Measurements from ENCODE around the gene R3HCC1L. TPM values are rescaled to one million over a fixed set of nuclear protein-coding genes. Genes with fewer than 3 reads are reported as not detected.
"Not testable (repeated sequence)": the region's sequence is repeated elsewhere in the genome, so short reads cannot be mapped to it uniquely, and the experiment has no call there.

R3HCC1L gene
- total RNA-seq, 2 experiments from 2014 or later = 19.6 to 21.8 TPM

DNA sequence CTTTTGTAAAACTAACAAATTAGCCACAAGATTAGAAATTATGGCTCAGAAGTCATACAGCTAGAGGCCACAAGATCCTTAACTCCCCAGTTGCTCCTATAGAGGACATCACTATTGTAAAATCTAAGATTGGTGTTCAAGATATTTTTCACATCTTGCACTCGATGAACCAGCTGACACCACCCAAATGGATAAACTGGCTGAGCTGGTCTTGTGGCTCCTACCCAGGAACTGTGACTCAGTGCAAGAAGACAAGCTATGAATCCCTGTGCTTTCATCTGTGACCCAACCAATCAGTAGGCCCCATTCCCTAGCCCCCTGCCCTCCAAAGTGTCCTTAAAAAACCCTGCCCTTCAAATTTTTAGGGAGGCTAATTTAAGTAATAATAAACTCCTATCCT, 27.9 kb upstream of the R3HCC1L start:
- H3K4me3 Mint-ChIP-seq = no peak overlapping the region
- H3K27ac Mint-ChIP-seq = no peak overlapping the region
- POLR2A ChIA-PET = no interaction called here
- DNase-seq (no peak), ATAC-seq (ENCODE audit: low read depth) (no peak)
- H3K4me1 Mint-ChIP-seq = no peaks in the 10 kb centered on the region
- peaks cover 5% of the 10 kb centered on the region for H3K27me3 Mint-ChIP-seq
- no peaks in the 10 kb centered on the region for H3K9me3 Mint-ChIP-seq
- H3K36me3 Mint-ChIP-seq = no peaks in the 10 kb centered on the region

DNA sequence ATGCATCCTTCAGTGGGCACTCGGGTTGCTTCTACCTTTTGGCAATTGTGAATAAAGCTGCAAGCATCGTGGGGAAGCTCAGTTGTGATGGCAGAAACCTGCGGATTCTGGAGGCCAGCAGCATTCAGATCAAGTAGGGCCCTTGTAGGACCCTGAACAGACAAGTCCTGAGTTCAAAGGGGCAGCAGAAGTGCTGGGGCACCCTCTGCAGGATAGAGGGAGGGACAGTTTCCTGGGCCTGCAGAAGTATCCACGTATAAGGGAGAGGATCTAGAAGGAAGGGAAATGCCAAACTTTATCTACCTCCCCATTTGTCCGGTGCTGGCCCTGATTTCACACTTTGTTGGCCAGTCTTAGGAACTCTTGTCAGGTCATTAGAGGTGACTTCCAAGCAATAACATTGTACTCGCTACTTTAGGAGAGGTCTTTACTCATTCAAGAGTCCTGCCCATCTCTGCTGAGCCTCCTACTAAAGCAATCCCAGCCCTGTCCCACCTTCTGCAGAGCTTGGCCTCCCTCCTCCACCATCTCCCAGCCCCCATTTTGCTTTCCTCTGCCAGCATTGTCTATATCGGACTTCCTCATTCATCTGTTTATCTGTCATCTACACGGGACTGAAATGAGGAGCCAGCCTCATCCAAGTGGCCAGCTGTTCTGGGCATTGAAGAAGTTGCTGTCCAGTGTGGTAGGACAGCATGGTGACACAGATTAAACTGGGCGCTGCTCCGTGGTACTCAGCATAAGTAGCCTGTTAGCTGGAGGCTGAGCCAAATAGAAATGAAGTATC, 26.6 kb upstream of the R3HCC1L start:
- Mint-ChIP-seq H3K27me3 (peaks cover 12% of the 10 kb centered on the region), H3K36me3 (no peaks in the 10 kb centered on the region), H3K27ac (no peak overlapping the region), H3K4me3 (no peak overlapping the region), H3K9me3 (no peaks in the 10 kb centered on the region), H3K4me1 (no peaks in the 10 kb centered on the region)
- DNase-seq (no peak), ATAC-seq (ENCODE audit: low read depth) (no peak)
- POLR2A ChIA-PET = no interaction called here

DNA sequence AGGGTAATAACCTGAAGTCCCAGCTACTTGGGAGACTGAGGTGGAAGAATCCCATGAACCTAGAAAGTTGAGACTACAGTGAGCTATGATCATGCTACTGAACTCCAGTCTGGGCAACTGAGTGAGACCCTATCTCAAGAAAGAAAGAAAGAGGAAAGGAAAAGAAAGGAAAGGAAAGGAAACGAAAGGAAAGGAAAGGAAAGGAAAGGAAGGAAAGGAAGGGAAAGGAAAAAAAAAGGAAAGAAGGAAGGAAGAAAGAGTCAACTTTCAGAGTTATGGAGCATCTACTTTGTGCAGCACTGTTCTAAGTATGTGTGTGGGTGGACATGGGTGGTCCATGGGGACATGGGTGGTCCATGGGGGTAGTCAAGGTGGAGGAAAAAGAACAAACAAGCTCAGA, 24.1 kb upstream of the R3HCC1L start:
- Mint-ChIP-seq H3K36me3 (no peaks in the 10 kb centered on the region), H3K27me3 (peaks cover 33% of the 10 kb centered on the region), H3K4me1 (no peaks in the 10 kb centered on the region), H3K9me3 (no peaks in the 10 kb centered on the region), H3K27ac (no peak overlapping the region), H3K4me3 (no peak overlapping the region)
- DNase-seq = no peak
- POLR2A ChIA-PET = no interaction called here
- no peak for ATAC-seq (ENCODE audit: low read depth)

DNA sequence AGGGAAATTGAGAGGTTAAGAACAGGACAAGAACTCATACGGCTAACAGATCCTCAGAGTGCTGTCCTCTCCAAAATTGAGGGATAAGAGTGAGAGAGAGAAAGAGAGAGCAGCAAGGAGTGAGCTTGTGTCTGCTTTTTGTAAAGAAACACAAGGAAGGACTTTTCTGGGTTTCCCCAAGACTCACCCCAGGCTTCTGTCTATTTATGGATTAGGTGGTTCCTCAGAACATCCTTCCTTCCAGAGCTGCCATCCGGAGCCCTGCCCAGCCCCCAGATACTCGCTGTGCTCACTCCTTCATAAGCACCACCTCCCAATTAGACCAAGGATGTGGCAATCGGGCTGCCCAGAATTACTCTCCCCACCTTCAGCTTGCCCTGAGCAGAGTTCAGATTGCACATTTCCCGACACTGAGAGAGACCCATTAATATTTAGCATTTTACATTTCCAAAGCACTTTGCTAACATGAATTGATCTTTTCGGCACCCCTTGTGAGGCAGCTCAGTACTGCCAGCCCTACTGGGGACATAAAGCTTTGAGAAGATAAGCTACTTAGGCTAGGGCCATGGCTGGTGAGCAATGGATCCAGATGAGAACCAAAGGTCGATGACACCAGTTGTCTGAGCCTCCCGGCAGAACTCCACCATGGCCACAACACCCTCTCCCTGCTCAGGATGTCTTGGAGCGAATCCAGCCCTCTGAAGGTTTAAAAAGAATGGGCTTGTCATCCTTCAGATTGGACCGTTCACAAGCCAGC, 19.2 kb upstream of the R3HCC1L start:
- ATAC-seq (ENCODE audit: low read depth) (no peak), DNase-seq (no peak)
- Mint-ChIP-seq H3K27me3 (peaks cover 42% of the 10 kb centered on the region), H3K4me3 (no peak overlapping the region), H3K27ac (no peak overlapping the region), H3K36me3 (no peaks in the 10 kb centered on the region), H3K4me1 (no peaks in the 10 kb centered on the region), H3K9me3 (no peaks in the 10 kb centered on the region)
- POLR2A ChIA-PET = no interaction called here

DNA sequence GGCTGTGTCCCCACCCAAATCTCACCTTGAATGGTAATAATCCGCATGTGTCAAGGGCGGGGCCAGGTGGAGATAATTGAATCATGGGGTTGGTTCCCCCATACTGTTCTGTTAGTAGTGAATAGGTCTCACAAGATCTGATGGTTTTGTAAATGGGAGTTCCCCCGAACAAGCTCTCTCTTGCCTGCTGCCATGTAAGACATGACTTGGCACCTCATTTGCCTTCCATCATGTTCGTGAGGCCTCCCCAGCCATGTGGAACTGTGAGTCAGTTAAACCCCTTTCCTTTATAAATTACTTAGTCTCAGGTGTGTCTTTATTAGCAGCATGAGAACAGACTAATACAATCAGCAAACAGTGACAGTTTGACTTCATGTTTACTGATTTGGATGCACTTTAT, 14.6 kb upstream of the R3HCC1L start:
- peaks cover 34% of the 10 kb centered on the region for H3K27me3 Mint-ChIP-seq
- no peak overlapping the region for H3K27ac Mint-ChIP-seq
- DNase-seq (no peak), ATAC-seq (ENCODE audit: low read depth) (no peak)
- POLR2A ChIA-PET = no interaction called here
- H3K36me3 Mint-ChIP-seq = no peaks in the 10 kb centered on the region
- H3K4me1 Mint-ChIP-seq = no peaks in the 10 kb centered on the region
- peaks cover 11% of the 10 kb centered on the region for H3K9me3 Mint-ChIP-seq
- no peak overlapping the region for H3K4me3 Mint-ChIP-seq

DNA sequence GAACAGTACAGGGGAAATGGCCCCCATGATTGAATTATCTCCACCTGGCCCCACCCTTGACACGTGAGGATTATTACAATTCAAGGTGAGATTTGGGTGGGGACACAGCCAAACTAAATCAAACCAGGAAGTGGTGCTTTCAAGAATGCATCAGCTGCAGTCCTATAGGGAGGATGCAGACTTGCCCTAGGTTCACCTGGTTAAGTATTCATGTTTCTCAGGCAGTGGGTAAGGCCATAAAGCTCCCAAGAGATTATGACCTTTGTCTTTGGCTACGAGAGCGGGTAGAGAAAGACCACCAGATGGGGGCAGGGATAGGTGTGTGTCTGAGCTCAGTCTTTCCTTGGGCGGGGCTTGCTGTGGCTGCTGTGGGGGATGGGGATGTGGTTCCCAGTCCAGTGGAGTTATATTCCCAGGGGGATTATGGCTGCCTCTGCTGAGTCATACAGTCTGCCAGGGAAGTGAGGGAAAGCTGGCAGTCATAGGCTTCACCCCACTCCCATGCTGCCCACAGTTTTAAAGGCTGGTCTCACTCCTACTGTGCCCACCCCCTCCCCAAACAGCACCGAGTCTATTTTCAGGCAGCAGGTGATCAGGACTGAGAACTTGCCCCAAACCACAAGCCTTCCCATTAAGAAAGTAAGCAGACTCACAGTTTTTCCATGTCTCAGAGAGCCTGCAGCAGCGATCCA, 8.4 kb upstream of the R3HCC1L start:
- no peaks in the 10 kb centered on the region for H3K4me1 Mint-ChIP-seq
- no peaks in the 10 kb centered on the region for H3K36me3 Mint-ChIP-seq
- POLR2A ChIA-PET = interaction anchor here (0.7 kb wide), 1 partner anchor 8 kb away, joined by 3 read pairs; the partner anchor contains the start of gene R3HCC1L
- DNase-seq = no peak
- peaks cover 13% of the 10 kb centered on the region for H3K9me3 Mint-ChIP-seq
- peaks cover 16% of the 10 kb centered on the region for H3K27me3 Mint-ChIP-seq
- no peak overlapping the region for H3K27ac Mint-ChIP-seq
- no peak overlapping the region for H3K4me3 Mint-ChIP-seq
- no peak for ATAC-seq (ENCODE audit: low read depth)

DNA sequence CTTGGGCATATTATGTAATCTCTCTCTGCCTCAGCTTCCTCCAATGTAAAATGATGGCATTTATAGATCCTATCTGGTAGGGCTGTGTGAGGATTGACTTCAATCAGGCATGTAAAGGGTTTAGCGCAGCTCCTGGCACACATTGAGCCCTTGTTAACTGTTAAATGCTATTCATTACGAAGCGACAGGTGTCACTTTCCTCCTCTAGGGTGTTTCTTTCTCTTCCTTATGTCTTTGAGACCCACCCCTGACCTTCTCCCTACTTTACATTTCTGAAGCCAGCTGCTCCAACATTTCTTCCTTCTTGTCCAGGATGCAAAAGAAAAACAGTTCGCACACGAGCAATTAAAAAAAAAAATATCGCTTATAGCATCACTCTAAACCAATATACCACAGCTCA, 5.7 kb upstream of the R3HCC1L start:
- peaks cover 5% of the 10 kb centered on the region for H3K9me3 Mint-ChIP-seq
- no peak for DNase-seq
- H3K27ac Mint-ChIP-seq = no peak overlapping the region
- POLR2A ChIA-PET = no interaction called here
- ATAC-seq (ENCODE audit: low read depth) = no peak
- H3K4me1 Mint-ChIP-seq = peaks cover 7% of the 10 kb centered on the region
- no peak overlapping the region for H3K4me3 Mint-ChIP-seq
- peaks cover 6% of the 10 kb centered on the region for H3K36me3 Mint-ChIP-seq
- H3K27me3 Mint-ChIP-seq = peaks cover 4% of the 10 kb centered on the region

DNA sequence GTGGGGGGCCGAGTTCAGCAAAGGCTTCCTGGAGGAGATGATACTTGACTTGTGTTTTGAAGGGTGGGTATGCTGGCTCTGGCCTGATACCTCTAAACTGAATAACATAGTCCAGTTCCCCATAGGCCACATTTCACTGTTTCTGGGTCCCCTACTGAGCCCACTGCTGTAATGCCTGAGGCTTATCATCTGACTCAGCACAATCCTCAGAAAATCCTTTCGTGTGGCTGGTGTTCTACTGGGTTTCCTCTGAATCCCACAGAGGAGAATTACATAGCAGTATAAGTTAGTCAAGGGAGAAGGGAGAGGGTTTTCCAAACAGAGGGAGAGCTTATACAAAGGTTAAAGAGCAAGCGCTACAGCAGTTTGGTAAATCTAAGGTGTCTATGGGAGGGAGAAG, 2.8 kb upstream of the R3HCC1L start:
- H3K27me3 Mint-ChIP-seq = peaks cover 4% of the 10 kb centered on the region
- POLR2A ChIA-PET = no interaction called here
- no peak for ATAC-seq (ENCODE audit: low read depth)
- no peak for DNase-seq
- H3K4me3 Mint-ChIP-seq = no peak overlapping the region
- H3K9me3 Mint-ChIP-seq = peaks cover 5% of the 10 kb centered on the region
- peaks cover 23% of the 10 kb centered on the region for H3K4me1 Mint-ChIP-seq
- peaks cover 12% of the 10 kb centered on the region for H3K36me3 Mint-ChIP-seq
- no peak overlapping the region for H3K27ac Mint-ChIP-seq

DNA sequence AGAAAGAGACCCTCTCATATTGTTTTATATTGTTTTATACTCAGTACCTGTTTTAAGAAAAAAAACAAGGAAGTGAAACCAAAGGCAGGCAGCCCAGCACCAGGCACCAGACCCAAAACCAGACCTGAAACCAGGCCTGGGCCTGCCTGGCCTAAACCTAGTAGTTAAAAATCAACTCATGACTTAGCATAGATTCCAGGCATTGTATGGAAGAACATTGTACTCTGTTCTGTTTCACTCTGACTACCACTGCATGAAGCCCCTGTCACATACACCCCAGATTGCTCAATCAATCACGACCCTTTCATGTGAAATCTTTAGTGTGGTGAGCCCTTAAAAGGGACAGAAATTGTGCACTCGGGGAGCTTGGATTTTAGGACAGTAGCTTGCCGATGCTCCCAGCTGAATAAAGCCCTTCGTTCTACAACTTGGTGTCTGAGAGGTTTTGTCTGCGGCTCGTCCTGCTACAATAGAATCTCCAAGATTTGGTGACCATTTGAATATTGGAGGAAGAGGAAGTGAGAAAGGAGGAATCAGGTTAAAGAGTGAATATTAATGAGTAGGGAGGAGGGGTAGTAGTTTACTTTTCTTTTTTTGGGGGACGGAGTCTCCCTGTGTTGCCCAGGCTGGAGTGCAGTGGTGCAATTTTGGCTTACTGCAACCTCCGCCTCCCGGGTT, 1.2 kb upstream of the R3HCC1L start:
- Mint-ChIP-seq H3K4me1 (peaks cover 34% of the 10 kb centered on the region), H3K27ac (peak overlapping the region; percentile 61), H3K4me3 (peak overlapping the region; percentile 16), H3K36me3 (peaks cover 12% of the 10 kb centered on the region)
- H3K9me3 Mint-ChIP-seq; DNase-seq; H3K27me3 Mint-ChIP-seq; ATAC-seq (ENCODE audit: low read depth); POLR2A ChIA-PET: not testable (repeated sequence)

DNA sequence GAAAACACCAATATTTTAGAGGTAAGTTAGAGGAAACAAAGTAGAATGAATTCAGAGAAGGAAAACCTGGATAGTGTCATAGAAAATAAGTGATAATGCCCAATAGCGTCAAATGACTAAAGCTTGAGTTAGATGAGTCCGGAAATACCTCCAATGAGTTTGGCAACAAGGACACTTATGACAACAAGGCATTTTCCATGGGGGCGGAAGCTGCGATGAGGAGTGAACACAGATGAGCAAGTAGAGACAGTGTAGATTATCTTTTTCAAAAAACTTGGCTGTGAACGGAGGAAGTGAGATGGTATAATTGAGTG, 383 bp upstream of the R3HCC1L start:
- Mint-ChIP-seq H3K9me3 (peaks cover 5% of the 10 kb centered on the region), H3K27me3 (peaks cover 4% of the 10 kb centered on the region), H3K4me3 (peak overlapping the region; percentile 88), H3K27ac (peak overlapping the region; percentile 96), H3K36me3 (peaks cover 13% of the 10 kb centered on the region), H3K4me1 (peaks cover 34% of the 10 kb centered on the region)
- ATAC-seq (ENCODE audit: low read depth) (no peak), DNase-seq (no peak)
- POLR2A ChIA-PET = interaction anchor here (0.7 to 1.2 kb wide), 5 partner anchors 8 to 733 kb away, joined by 3 to 5 read pairs (median 3); partner anchors contain the start of genes AVPI1, MARVELD1 and RRP12

DNA sequence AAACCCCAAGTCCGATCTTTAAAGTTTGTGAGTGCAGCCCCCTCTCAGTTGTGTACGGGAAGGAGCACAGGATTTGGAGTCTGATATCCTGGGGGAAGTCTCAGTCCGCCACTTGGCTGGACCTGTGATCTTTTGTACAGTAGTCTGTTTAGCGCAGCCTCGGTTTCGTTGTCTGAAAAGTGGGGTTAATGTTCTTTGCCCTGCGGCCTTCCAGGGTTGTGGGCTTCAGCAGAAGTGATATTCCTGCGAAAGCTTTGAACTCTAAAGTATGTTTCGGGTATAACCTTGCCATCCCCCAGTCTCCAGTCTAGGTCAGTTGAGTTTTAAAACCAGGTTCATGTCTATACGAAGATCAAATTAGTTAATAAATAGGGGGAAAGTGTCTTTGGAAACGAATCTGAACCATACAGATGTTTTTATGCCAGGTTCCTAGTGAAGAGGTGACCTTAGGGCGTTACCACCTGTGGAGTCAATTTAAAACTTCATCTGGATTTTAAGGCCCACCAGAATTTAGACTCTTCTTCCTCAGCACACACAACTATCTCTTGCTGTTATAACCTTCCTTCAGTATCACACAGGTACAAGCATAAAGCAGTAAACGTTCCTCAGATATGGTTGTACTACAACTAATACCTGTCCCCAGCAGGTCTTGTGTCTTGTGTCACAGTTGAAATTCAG, 904 bp downstream of the R3HCC1L start:
- H3K4me1 Mint-ChIP-seq = peaks cover 40% of the 10 kb centered on the region
- POLR2A ChIA-PET = interaction anchor here (0.9 to 1.4 kb wide), 3 partner anchors 399 to 495 kb away, joined by 3 to 5 read pairs (median 4); partner anchors contain the start of genes AVPI1, PI4K2A and ZFYVE27
- peak overlapping the region; percentile 88 for H3K4me3 Mint-ChIP-seq
- peaks cover 5% of the 10 kb centered on the region for H3K9me3 Mint-ChIP-seq
- DNase-seq (no peak), ATAC-seq (ENCODE audit: low read depth) (no peak)
- H3K27me3 Mint-ChIP-seq = peaks cover 2% of the 10 kb centered on the region
- peaks cover 15% of the 10 kb centered on the region for H3K36me3 Mint-ChIP-seq
- H3K27ac Mint-ChIP-seq = peak overlapping the region; percentile 96

DNA sequence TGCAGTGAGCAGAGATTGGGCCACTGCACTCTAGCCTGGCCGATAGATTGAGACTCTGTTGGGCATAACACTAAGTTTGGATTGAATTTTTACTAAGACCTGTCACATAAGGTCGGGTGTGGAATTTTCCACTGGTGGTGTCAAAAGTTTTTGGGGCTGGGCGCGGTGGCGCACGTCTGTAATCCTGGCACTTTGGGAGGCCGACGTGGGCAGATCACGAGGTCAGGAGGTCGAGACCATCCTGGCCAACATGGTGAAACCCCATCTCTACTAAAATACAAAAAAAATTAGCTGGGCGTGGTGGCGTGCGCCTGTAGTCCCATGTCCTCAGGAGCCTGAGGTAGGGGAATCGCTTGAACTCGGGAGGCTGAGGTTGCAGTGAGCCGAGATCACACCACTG, 2.3 kb downstream of the R3HCC1L start:
- not testable (repeated sequence) for ATAC-seq (ENCODE audit: low read depth); H3K9me3 Mint-ChIP-seq; H3K27me3 Mint-ChIP-seq; H3K27ac Mint-ChIP-seq; DNase-seq
- H3K36me3 Mint-ChIP-seq = peaks cover 16% of the 10 kb centered on the region
- POLR2A ChIA-PET = interaction anchor here (1.4 kb wide), 1 partner anchor 496 kb away, joined by 4 read pairs; the partner anchor contains the start of gene PI4K2A
- peak overlapping the region; percentile 30 for H3K4me3 Mint-ChIP-seq
- H3K4me1 Mint-ChIP-seq = peaks cover 49% of the 10 kb centered on the region

DNA sequence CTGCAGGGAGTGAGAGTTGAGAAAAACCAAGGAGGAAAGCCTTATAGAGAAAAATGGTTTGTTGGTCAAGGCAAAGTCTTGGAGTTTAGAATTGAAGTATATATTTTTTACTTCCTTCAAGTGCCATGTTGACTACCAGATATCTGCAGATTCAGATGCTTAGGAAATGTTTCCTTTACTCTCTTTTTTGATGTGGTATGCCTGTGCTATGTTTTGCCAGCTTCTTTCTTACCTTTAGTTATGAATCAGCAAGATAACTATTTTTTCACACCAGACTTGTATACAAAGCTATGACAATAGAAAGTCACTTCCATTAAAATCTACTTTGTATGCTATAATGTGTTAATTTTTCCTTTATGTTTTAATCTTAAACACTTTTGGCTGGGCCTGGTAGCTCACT, 3.6 kb downstream of the R3HCC1L start:
- ATAC-seq (ENCODE audit: low read depth) (no peak), DNase-seq (no peak)
- Mint-ChIP-seq H3K36me3 (peaks cover 18% of the 10 kb centered on the region), H3K9me3 (peaks cover 5% of the 10 kb centered on the region), H3K27ac (peak overlapping the region; percentile 34), H3K4me1 (peaks cover 51% of the 10 kb centered on the region), H3K4me3 (peak overlapping the region; percentile 55), H3K27me3 (peaks cover 2% of the 10 kb centered on the region)
- POLR2A ChIA-PET = no interaction called here

Measured in activated naive CD8-positive, alpha-beta T cell treated with anti-CD3 and anti-CD28 coated beads, Interleukin-2, amount 10 ng/mL, durations not matched to agents 7 days and 5 days (primary cell).